Measurements from ENCODE around the gene CDIP1. TPM values are rescaled to one million over a fixed set of nuclear protein-coding genes. Genes with fewer than 3 reads are reported as not detected.

The CDIP1 gene
- total and polyA plus RNA-seq, 4 donors, result 11.3 to 25.2 (median 12.8) TPM

GRCh38 chr16:4499196-4499555 lies 39.4 kb downstream of the CDIP1 start:
- Histone ChIP-seq H3K4me1 (ENCODE audit: control insufficient read depth in 5 of 5, insufficient read depth in 5 of 5, low read length in 5 of 5) (peaks cover 0 to 38% (median 7%) of the 10 kb centered on the region in 5 donors), H3K4me3 (no peak overlapping the region)
- no peak for TF ChIP-seq CTCF (IDR thresholded peaks at IDR 0.05; ENCODE audit: control extremely low read depth, extremely low read depth)

GRCh38 chr16:4498546-4499195 lies 39.9 kb downstream of the CDIP1 start:
- no peak for DNase-seq
- Histone ChIP-seq H3K36me3 (ENCODE audit: control insufficient read depth in 4 of 4, insufficient read depth in 4 of 4, low read length in 4 of 4) (peaks cover 0 to 8% (median 4%) of the 10 kb centered on the region in 4 donors), H3K4me1 (ENCODE audit: control insufficient read depth in 5 of 5, insufficient read depth in 5 of 5, low read length in 5 of 5) (peaks cover 0 to 38% (median 7%) of the 10 kb centered on the region in 5 donors), H3K27ac (ENCODE audit: low read depth in 1 of 2, low read length in 1 of 2) (peak overlapping the region in 1 of 2 donors; percentile 24), H3K4me3 (no peak overlapping the region), H3K27me3 (ENCODE audit: control insufficient read depth in 3 of 3, insufficient read depth in 3 of 3, low read length in 2 of 3) (no peaks in the 10 kb centered on the region), H3K9ac (ENCODE audit: insufficient read depth in 1 of 2, low read length in 2 of 2) (no peak overlapping the region), H3K9me3 (ENCODE audit: control insufficient read depth in 4 of 4, insufficient read depth in 3 of 4, low read length in 3 of 4) (no peaks in the 10 kb centered on the region)
- 83 to 90% methylated on average over 8 of the region's 8 CpGs for WGBS, 2 donors
- no peak for TF ChIP-seq CTCF (IDR thresholded peaks at IDR 0.05; ENCODE audit: control extremely low read depth, extremely low read depth)
- no peak for ATAC-seq (ENCODE audit: insufficient read depth, low FRiP score)

More at GRCh38 chr16:4499196-4499555, 39.4 kb downstream of the CDIP1 start:
- Histone ChIP-seq H3K9me3 (ENCODE audit: control insufficient read depth in 4 of 4, insufficient read depth in 3 of 4, low read length in 3 of 4) (no peaks in the 10 kb centered on the region), H3K9ac (ENCODE audit: insufficient read depth in 1 of 2, low read length in 2 of 2) (no peak overlapping the region), H3K36me3 (ENCODE audit: control insufficient read depth in 4 of 4, insufficient read depth in 4 of 4, low read length in 4 of 4) (peaks cover 0 to 8% (median 4%) of the 10 kb centered on the region in 4 donors), H3K27ac (ENCODE audit: low read depth in 1 of 2, low read length in 1 of 2) (no peak overlapping the region), H3K27me3 (ENCODE audit: control insufficient read depth in 3 of 3, insufficient read depth in 3 of 3, low read length in 2 of 3) (no peaks in the 10 kb centered on the region)
- 97 to 99% methylated on average over 4 of the region's 4 CpGs for WGBS, 2 donors
- ATAC-seq (ENCODE audit: insufficient read depth, low FRiP score), result no peak
- DNase-seq, result no peak

- H3K36me3 ChIP-seq (ENCODE audit: control insufficient read depth in 4 of 4, insufficient read depth in 4 of 4, low read length in 4 of 4), result peaks cover 0 to 8% (median 4%) of the 10 kb centered on the region in 4 donors
- H3K9ac ChIP-seq (ENCODE audit: insufficient read depth in 1 of 2, low read length in 2 of 2), result no peak overlapping the region
- H3K4me1 ChIP-seq (ENCODE audit: control insufficient read depth in 5 of 5, insufficient read depth in 5 of 5, low read length in 5 of 5), result peaks cover 0 to 34% (median 7%) of the 10 kb centered on the region in 5 donors
- no peak for TF ChIP-seq CTCF (IDR thresholded peaks at IDR 0.05; ENCODE audit: control extremely low read depth, extremely low read depth)
- H3K9me3 ChIP-seq (ENCODE audit: control insufficient read depth in 4 of 4, insufficient read depth in 3 of 4, low read length in 3 of 4), result no peaks in the 10 kb centered on the region
- peak overlapping the region in 1 of 2 donors; percentile 37 for H3K27ac ChIP-seq (ENCODE audit: low read depth in 1 of 2, low read length in 1 of 2)
- ATAC-seq (ENCODE audit: insufficient read depth, low FRiP score), result no peak
- WGBS, 2 donors, result 94 to 100% methylated on average over 4 of the region's 4 CpGs
- no peaks in the 10 kb centered on the region for H3K27me3 ChIP-seq (ENCODE audit: control insufficient read depth in 3 of 3, insufficient read depth in 3 of 3, low read length in 2 of 3)
- no peak overlapping the region for H3K4me3 ChIP-seq
- DNase-seq, result no peak
Observed at GRCh38 chr16:4496305-4496704, 42.3 kb downstream of the CDIP1 start.
